ACHN (cell line): ENCODE measurements around the gene JAM2.
"Not testable (repeated sequence)": the region's sequence is repeated elsewhere in the genome, so short reads cannot be mapped to it uniquely, and the experiment has no call there.

Experiments
- DNase-seq: peaks from one replicate; pipeline ENCODE4 v3.0.0-alpha.2; 2015
- in situ Hi-C: cut with HindIII; loops from 2 replicates; pipeline ENCODE4 v1.10.0; 2017; ENCODE audit warnings: low sequenced_read_pairs, low pct_ligation_motif_present, low pct_unique_long_range_greater_than_20kb

Gene JAM2

GRCh38 chr21:25640202-25640942 is 1.3 kb downstream of the JAM2 start:
- in situ Hi-C loops: no loop called here
- no peak for DNase-seq

- in situ Hi-C loops: no loop called here
- no peak for DNase-seq
Measured at GRCh38 chr21:25640943-25641292, 1.9 kb downstream of the JAM2 start.

- no peak for DNase-seq
- in situ Hi-C loops: no loop called here
Measured at GRCh38 chr21:25643486-25643885, 4.4 kb downstream of the JAM2 start.

GRCh38 chr21:25646474-25646873 is 7.4 kb downstream of the JAM2 start:
- no peak for DNase-seq
- in situ Hi-C loops: no loop called here

GRCh38 chr21:25647647-25648046 is 8.6 kb downstream of the JAM2 start:
- in situ Hi-C loops: no loop called here
- no peak for DNase-seq

- no peak for DNase-seq
- in situ Hi-C loops: no loop called here
Measured at GRCh38 chr21:25649146-25649545, 10.1 kb downstream of the JAM2 start.

- DNase-seq: no peak
- in situ Hi-C loops: no loop called here
Measured at GRCh38 chr21:25656412-25656811, 17.4 kb downstream of the JAM2 start.

- in situ Hi-C loops: no loop called here
Measured at GRCh38 chr21:25657140-25657539, 18.1 kb downstream of the JAM2 start.

GRCh38 chr21:25658427-25659035 is 19.5 kb downstream of the JAM2 start:
- no peak for DNase-seq
- in situ Hi-C loops: no loop called here

More at GRCh38 chr21:25657140-25657539, 18.1 kb downstream of the JAM2 start:
- no peak for DNase-seq

GRCh38 chr21:25660233-25660632 is 21.2 kb downstream of the JAM2 start:
- in situ Hi-C loops: no loop called here
- no peak for DNase-seq

GRCh38 chr21:25664491-25664931 is 25.5 kb downstream of the JAM2 start:
- in situ Hi-C loops: no loop called here

GRCh38 chr21:25670726-25671125 is 31.7 kb downstream of the JAM2 start:
- DNase-seq: no peak
- in situ Hi-C loops: no loop called here

More at GRCh38 chr21:25664491-25664931, 25.5 kb downstream of the JAM2 start:
- DNase-seq: no peak

GRCh38 chr21:25676451-25676850 is 37.4 kb downstream of the JAM2 start:
- DNase-seq: no peak
- in situ Hi-C loops: no loop called here

- in situ Hi-C loops: no loop called here
Measured at GRCh38 chr21:25682382-25682781, 43.3 kb downstream of the JAM2 start.

GRCh38 chr21:25687787-25688186 is 48.7 kb downstream of the JAM2 start:
- in situ Hi-C loops: no loop called here
- DNase-seq: no peak

More at GRCh38 chr21:25682382-25682781, 43.3 kb downstream of the JAM2 start:
- no peak for DNase-seq

GRCh38 chr21:25688275-25689155 is 49.5 kb downstream of the JAM2 start:
- in situ Hi-C loops: no loop called here
- no peak for DNase-seq

GRCh38 chr21:25689226-25689625 is 50.2 kb downstream of the JAM2 start:
- no peak for DNase-seq
- in situ Hi-C loops: no loop called here

GRCh38 chr21:25691976-25692375 is 52.9 kb downstream of the JAM2 start:
- peak; percentile 44 for DNase-seq
- in situ Hi-C loops: no loop called here

GRCh38 chr21:25695461-25695860 is 56.4 kb downstream of the JAM2 start:
- DNase-seq, in situ Hi-C loops: not testable (repeated sequence)
